HG03457 (cell line): ENCODE measurements around the gene SLC13A2.
"Not testable (repeated sequence)": the region's sequence is repeated elsewhere in the genome, so short reads cannot be mapped to it uniquely, and the experiment has no call there.

Experiments
- ATAC-seq: cut with Tn5 transposase; IDR thresholded peaks from one replicate; pipeline ENCODE4 v1.9.1; 2021; ENCODE audit warnings: moderate number of reproducible peaks; ENCODE audit not compliant: unreplicated experiment

SLC13A2 gene, protein sequence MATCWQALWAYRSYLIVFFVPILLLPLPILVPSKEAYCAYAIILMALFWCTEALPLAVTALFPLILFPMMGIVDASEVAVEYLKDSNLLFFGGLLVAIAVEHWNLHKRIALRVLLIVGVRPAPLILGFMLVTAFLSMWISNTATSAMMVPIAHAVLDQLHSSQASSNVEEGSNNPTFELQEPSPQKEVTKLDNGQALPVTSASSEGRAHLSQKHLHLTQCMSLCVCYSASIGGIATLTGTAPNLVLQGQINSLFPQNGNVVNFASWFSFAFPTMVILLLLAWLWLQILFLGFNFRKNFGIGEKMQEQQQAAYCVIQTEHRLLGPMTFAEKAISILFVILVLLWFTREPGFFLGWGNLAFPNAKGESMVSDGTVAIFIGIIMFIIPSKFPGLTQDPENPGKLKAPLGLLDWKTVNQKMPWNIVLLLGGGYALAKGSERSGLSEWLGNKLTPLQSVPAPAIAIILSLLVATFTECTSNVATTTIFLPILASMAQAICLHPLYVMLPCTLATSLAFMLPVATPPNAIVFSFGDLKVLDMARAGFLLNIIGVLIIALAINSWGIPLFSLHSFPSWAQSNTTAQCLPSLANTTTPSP

GRCh38 chr17:28473542-28473941 is at the start of gene SLC13A2:
Gene SLC13A2, plus strand, starts transcription at chr17:28473644. Its CDS starts 69 bp downstream, at chr17:28473713.
- no peak for ATAC-seq

DNA sequence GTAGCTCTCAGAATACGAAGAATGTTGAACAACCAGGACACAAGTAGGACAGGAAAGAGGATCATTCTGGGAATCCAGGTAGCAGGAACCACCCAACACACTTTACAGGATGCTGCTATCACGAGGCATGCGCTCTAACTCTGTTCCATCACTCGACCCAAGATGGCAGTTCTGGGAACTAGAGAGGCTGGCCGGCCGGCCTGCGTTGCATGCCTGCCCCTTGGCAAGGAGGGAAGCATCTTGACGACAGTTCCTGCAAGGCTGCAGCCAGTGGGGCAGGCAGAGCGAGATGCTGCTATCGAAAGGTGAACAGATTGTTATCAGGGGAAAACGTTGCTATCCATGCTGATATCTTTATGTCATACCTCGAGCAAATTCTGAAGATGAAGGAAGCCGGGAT is 48.2 kb upstream of the SLC13A2 start:
- ATAC-seq, result no peak

GRCh38 chr17:28426081-28426519 is 47.3 kb upstream of the SLC13A2 start:
- no peak for ATAC-seq

DNA sequence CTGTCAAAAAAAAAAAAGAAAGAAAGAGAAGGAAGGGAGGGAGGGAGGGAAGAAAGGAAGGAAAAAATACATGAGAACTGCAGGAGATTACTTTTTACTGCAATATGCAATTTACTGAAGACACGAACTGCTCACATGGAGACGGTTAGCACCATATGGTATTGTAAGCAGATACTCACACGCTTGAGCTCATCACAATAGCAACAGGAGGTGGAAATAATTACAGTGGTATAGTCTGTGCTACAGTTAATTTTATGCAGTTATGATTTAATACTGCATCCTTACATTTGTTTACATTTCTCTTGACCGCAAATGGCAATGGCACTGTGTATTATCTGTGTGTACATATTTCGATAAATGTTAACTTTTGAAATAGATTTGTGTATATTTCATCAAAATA is 46.1 kb upstream of the SLC13A2 start:
- no peak for ATAC-seq

- ATAC-seq, result not testable (repeated sequence)
Observed at GRCh38 chr17:28427982-28428381, 45.5 kb upstream of the SLC13A2 start.

DNA sequence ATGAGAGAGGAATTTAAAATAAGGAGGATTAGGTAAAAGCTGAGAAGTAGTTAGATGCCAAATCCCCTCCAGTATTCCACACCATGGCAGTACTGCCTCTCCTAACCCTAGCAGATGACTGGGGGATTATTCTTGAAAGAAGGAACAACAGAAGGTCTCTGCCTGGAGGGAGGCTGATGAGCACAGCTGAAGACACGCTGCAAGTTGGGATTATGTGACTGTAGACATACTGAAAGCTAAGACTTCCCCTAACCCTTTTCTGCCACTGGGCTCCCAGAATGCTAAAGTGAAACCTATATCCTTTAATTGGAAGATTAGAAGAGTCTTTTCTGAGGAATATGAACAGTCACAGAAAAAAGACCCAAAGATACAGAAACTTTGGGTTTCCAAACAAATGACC is 39.7 kb upstream of the SLC13A2 start:
- no peak for ATAC-seq

- not testable (repeated sequence) for ATAC-seq
Observed at GRCh38 chr17:28434326-28434725, 39.1 kb upstream of the SLC13A2 start.

DNA sequence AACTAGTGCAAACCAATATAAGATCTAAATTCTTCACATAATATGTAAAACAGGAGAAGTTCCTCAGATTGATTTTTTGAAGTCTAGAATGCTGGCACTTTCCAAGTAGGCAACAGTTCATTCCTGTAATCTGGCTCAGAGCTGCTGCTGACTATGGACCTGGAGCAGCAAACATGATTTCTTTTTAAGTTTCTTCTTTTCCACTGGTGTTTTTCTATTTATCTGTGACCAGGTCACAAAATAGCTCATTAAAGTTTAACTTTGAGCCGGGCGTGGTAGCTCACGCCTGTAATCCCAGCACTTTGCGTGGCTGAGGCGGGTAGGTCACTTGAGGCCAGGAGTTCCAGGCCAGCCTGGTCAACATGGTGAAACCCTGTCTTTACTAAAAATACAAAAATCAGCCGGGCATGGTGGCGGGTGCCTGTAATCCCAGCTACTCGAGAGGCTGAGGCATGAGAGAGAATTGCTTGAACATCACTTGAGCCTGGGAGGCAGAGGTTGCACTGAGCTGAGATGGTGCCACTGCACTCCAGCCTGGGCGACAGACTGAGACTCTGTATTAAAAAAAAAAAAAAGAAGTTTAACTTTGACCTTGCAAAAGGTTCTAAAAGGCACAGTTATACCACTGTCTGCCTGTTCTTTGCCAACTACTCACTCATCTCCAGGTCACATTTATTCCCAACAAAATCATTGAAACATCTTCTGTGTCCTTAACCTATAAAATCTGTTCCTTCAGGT is 29.4 kb upstream of the SLC13A2 start:
- ATAC-seq, result no peak

DNA sequence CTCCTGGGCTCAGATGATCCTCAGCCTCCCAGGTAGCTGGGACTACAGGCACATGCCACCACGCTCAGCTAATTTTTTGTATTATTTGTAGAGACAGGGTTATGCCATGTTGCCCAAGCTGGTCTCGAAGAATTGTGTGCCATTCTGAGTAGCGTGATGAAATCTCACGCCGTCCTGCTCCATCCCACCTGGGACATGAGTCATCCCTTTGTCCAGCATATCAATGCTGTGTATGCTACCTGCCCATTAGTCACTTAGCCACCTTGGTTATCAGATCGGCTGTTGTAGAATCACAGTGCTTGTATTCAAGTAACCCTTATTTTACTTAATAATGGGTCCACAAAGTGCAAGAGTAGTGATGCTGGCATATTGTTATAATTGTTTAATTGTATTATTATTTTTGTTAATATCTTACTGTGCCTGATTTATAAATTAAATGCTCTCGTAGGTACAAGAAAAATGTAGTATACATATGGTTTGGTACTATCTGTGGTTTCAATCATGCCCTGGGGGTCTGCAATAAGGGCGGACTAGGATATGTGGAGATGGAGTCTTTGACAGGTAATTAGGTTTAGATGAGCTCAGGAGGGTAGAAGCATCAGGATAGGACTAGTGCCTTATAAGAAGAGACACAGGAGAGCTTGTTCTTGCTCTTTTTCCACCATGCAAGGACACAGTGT is 26.6 kb upstream of the SLC13A2 start:
- no peak for ATAC-seq

- no peak for ATAC-seq
Observed at GRCh38 chr17:28447396-28447760, 26.1 kb upstream of the SLC13A2 start.

DNA sequence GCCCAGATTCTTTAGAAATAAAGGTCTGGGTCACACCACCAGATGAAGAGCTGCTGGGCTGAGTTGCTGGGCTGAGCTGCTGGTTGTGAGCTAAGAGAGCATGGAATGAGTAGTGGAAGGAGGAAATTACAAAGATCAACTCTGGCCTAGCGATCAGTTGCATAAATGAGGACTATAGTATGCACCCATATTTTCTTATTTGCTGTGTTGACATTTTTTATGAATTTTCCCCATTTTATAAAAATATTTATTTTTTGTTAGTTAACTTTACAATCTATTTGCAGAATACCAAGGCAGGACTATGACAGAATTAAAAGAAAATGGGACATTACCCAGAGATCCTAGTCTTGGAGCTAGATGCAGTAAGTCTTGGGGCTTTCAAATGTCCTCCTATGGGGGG is 23.6 kb upstream of the SLC13A2 start:
- no peak for ATAC-seq

DNA sequence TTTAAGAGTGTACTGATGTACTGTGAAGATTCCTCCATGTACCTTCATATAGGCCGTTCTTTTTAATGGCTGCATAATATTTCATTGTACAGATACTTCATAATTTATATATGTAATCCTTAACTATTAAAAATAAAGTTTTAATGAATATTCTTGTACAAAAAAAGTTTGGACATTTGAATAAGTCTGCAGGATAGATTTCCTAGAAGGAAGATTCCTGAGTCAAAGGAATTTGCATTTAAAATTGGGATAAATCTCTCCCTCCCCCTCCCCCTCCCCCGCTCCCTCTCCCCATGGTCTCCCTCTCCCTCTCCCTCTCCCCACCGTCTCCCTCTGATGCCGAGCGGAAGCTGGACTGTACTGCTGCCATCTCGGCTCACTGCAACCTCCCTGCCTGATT is 15.6 kb upstream of the SLC13A2 start:
- no peak for ATAC-seq

DNA sequence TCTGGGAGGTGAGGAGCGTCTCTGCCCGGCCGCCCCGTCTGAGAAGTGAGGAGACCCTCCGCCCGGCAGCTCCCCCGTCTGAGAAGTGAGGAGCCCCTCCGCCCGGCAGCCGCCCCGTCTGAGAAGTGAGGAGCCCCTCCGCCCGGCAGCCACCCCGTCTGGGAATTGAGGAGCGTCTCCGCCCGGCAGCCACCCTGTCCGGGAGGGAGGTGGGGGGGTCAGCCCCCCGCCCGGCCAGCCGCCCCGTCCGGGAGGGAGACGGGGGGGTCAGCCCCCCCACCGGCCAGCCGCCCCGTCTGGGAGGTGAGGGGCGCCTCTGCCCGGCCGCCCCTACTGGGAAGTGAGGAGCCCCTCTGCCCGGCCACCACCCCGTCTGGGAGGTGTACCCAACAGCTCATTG is 14.6 kb upstream of the SLC13A2 start:
- not testable (repeated sequence) for ATAC-seq

DNA sequence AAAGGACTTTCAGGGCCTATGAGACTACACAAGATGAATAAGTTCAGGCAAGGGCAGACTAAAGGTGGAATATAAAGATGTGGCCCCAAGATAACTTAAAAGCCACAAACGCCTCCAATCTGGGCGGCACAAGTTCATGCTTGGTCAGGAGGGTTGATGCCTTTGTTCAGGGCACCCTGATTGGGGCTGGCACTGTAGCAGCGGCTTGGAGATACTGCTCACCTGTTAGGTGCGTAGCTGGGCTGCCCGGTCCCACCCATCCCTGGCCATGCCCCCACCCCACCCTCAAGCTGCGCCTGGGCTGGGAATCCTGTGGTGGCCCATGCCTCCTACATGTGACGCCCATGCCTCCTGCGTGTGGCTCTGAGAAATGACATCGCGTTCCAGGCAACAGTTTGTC is 12.5 kb upstream of the SLC13A2 start:
- no peak for ATAC-seq

GRCh38 chr17:28466001-28466400 is 7.4 kb upstream of the SLC13A2 start:
- ATAC-seq, result no peak

DNA sequence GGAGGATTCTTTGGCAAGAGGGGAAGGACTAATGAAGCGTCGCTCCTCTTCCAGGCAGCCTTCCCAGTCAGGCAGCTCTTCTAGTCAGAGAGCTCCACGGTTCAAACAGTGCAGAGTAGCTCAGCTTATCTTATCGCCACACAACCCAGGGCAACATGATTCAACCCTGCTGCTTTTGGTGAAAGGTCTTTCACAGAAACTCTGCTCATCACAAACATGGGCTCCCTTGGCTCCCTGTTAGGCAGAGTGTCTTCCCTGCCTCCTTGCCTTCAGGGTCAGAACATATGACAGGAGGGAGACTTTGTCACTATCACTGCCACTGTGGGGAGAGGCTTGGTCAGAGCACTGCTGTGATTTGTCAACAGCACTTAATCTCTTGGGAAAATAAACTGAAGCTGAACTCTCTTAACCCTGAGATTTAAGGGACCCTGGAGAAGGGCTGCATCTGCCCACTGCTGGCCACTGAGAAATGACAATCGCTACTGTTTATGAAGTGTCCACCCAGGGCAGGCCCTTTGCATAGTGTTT is 6.9 kb upstream of the SLC13A2 start:
- ATAC-seq, result no peak

- ATAC-seq, result no peak
Observed at GRCh38 chr17:28467456-28468025, 5.9 kb upstream of the SLC13A2 start.

GRCh38 chr17:28468033-28468735 is 5.3 kb upstream of the SLC13A2 start:
- ATAC-seq, result not testable (repeated sequence)

- ATAC-seq, result no peak
Observed at GRCh38 chr17:28468781-28469180, 4.7 kb upstream of the SLC13A2 start.

DNA sequence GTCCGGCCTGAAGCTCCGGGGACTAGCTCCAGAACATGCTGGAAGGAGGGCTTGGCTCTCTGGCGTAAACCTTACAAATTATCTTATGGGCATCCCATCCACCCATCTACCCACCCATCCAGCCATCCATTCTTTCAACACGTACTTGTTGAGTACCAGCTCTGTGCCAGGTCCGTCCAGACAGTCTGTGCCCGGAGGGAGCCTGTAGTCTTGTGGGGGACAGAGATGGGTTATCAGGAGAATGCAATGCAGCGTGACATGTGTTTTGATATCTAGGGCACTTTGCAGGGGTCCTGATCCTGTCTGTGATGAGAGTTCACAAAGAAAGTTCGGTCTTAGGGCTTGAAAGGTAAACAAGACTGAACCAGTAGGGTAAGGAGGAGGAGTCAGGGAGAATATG is 4.1 kb upstream of the SLC13A2 start:
- ATAC-seq, result no peak
